ENCODE data around the gene DOHH. TPM values are rescaled to one million over a fixed set of nuclear protein-coding genes. Genes with fewer than 3 reads are reported as not detected.
"Not testable (repeated sequence)": the region's sequence is repeated elsewhere in the genome, so short reads cannot be mapped to it uniquely, and the experiment has no call there.

The DOHH gene
- total RNA-seq, 2 experiments from 2014 or later = 17.2 to 18.3 TPM

- no peaks in the 10 kb centered on the region for H3K4me1 Mint-ChIP-seq
- no peak for DNase-seq
- no peak overlapping the region for H3K4me3 Mint-ChIP-seq
- H3K27ac Mint-ChIP-seq = peak overlapping the region; percentile 60
- peaks cover 10% of the 10 kb centered on the region for H3K36me3 Mint-ChIP-seq
- no peaks in the 10 kb centered on the region for H3K27me3 Mint-ChIP-seq
- no peaks in the 10 kb centered on the region for H3K9me3 Mint-ChIP-seq
These were observed 37.2 kb upstream of the DOHH start for GRCh38 chr19:3537438-3538240.

- Mint-ChIP-seq H3K4me3 (no peak overlapping the region), H3K9me3 (no peaks in the 10 kb centered on the region), H3K36me3 (peaks cover 12% of the 10 kb centered on the region), H3K27me3 (no peaks in the 10 kb centered on the region), H3K4me1 (no peaks in the 10 kb centered on the region), H3K27ac (no peak overlapping the region)
- DNase-seq = no peak
These were observed 36.6 kb upstream of the DOHH start for GRCh38 chr19:3537101-3537437.

GRCh38 chr19:3536429-3537100 lies 36.1 kb upstream of the DOHH start:
- H3K4me3 Mint-ChIP-seq = no peak overlapping the region
- H3K36me3 Mint-ChIP-seq = peaks cover 12% of the 10 kb centered on the region
- no peak overlapping the region for H3K27ac Mint-ChIP-seq
- no peaks in the 10 kb centered on the region for H3K4me1 Mint-ChIP-seq
- H3K9me3 Mint-ChIP-seq = no peaks in the 10 kb centered on the region
- no peaks in the 10 kb centered on the region for H3K27me3 Mint-ChIP-seq
- no peak for DNase-seq

GRCh38 chr19:3535981-3536380 lies 35.5 kb upstream of the DOHH start:
- H3K9me3 Mint-ChIP-seq = no peaks in the 10 kb centered on the region
- no peaks in the 10 kb centered on the region for H3K4me1 Mint-ChIP-seq
- H3K27me3 Mint-ChIP-seq = no peaks in the 10 kb centered on the region
- no peak overlapping the region for H3K4me3 Mint-ChIP-seq
- no peak for DNase-seq
- H3K27ac Mint-ChIP-seq = no peak overlapping the region
- peaks cover 16% of the 10 kb centered on the region for H3K36me3 Mint-ChIP-seq

- no peaks in the 10 kb centered on the region for H3K9me3 Mint-ChIP-seq
- H3K27ac Mint-ChIP-seq = no peak overlapping the region
- no peaks in the 10 kb centered on the region for H3K4me1 Mint-ChIP-seq
- peaks cover 16% of the 10 kb centered on the region for H3K36me3 Mint-ChIP-seq
- H3K27me3 Mint-ChIP-seq = no peaks in the 10 kb centered on the region
- no peak for DNase-seq
- no peak overlapping the region for H3K4me3 Mint-ChIP-seq
These were observed 35.1 kb upstream of the DOHH start for GRCh38 chr19:3535563-3535965.

- DNase-seq = no peak
- Mint-ChIP-seq H3K4me1 (no peaks in the 10 kb centered on the region), H3K27me3 (no peaks in the 10 kb centered on the region), H3K4me3 (no peak overlapping the region), H3K27ac (no peak overlapping the region), H3K36me3 (peaks cover 16% of the 10 kb centered on the region), H3K9me3 (no peaks in the 10 kb centered on the region)
These were observed 34.7 kb upstream of the DOHH start for GRCh38 chr19:3535235-3535535.

- Mint-ChIP-seq H3K27ac (peak overlapping the region; percentile 3), H3K9me3 (no peaks in the 10 kb centered on the region), H3K4me1 (no peaks in the 10 kb centered on the region), H3K4me3 (no peak overlapping the region), H3K27me3 (no peaks in the 10 kb centered on the region), H3K36me3 (peaks cover 12% of the 10 kb centered on the region)
- DNase-seq = no peak
These were observed 34.1 kb upstream of the DOHH start for GRCh38 chr19:3534375-3535234.

GRCh38 chr19:3533563-3534216 lies 33.2 kb upstream of the DOHH start:
- Mint-ChIP-seq H3K9me3 (no peaks in the 10 kb centered on the region), H3K27me3 (no peaks in the 10 kb centered on the region), H3K4me3 (no peak overlapping the region), H3K4me1 (no peaks in the 10 kb centered on the region), H3K36me3 (peaks cover 8% of the 10 kb centered on the region), H3K27ac (no peak overlapping the region)
- no peak for DNase-seq

- no peak overlapping the region for H3K4me3 Mint-ChIP-seq
- H3K4me1 Mint-ChIP-seq = no peaks in the 10 kb centered on the region
- DNase-seq = no peak
- no peak overlapping the region for H3K27ac Mint-ChIP-seq
- H3K27me3 Mint-ChIP-seq = no peaks in the 10 kb centered on the region
- H3K36me3 Mint-ChIP-seq = peaks cover 8% of the 10 kb centered on the region
- H3K9me3 Mint-ChIP-seq = no peaks in the 10 kb centered on the region
These were observed 32.6 kb upstream of the DOHH start for GRCh38 chr19:3533033-3533432.

GRCh38 chr19:3532154-3532786 lies 31.8 kb upstream of the DOHH start:
- DNase-seq = no peak
- H3K4me3 Mint-ChIP-seq = no peak overlapping the region
- H3K4me1 Mint-ChIP-seq = no peaks in the 10 kb centered on the region
- peaks cover 6% of the 10 kb centered on the region for H3K36me3 Mint-ChIP-seq
- no peaks in the 10 kb centered on the region for H3K27me3 Mint-ChIP-seq
- no peak overlapping the region for H3K27ac Mint-ChIP-seq
- H3K9me3 Mint-ChIP-seq = no peaks in the 10 kb centered on the region

- H3K27ac Mint-ChIP-seq = no peak overlapping the region
These were observed 31.2 kb upstream of the DOHH start for GRCh38 chr19:3531716-3532115.

GRCh38 chr19:3530389-3530788 lies 29.9 kb upstream of the DOHH start:
- peaks cover 8% of the 10 kb centered on the region for H3K36me3 Mint-ChIP-seq
- no peaks in the 10 kb centered on the region for H3K27me3 Mint-ChIP-seq
- no peaks in the 10 kb centered on the region for H3K9me3 Mint-ChIP-seq
- no peak overlapping the region for H3K27ac Mint-ChIP-seq
- H3K4me1 Mint-ChIP-seq = no peaks in the 10 kb centered on the region
- no peak for DNase-seq
- H3K4me3 Mint-ChIP-seq = no peak overlapping the region

More at GRCh38 chr19:3531716-3532115, 31.2 kb upstream of the DOHH start:
- no peak for DNase-seq
- Mint-ChIP-seq H3K4me3 (no peak overlapping the region), H3K9me3 (no peaks in the 10 kb centered on the region), H3K4me1 (no peaks in the 10 kb centered on the region), H3K27me3 (no peaks in the 10 kb centered on the region), H3K36me3 (peaks cover 8% of the 10 kb centered on the region)

GRCh38 chr19:3529299-3529698 lies 28.8 kb upstream of the DOHH start:
- H3K4me1 Mint-ChIP-seq, H3K27ac Mint-ChIP-seq: not testable (repeated sequence)

GRCh38 chr19:3528539-3529211 lies 28.2 kb upstream of the DOHH start:
- H3K4me1 Mint-ChIP-seq = no peaks in the 10 kb centered on the region
- no peak overlapping the region for H3K4me3 Mint-ChIP-seq
- no peaks in the 10 kb centered on the region for H3K27me3 Mint-ChIP-seq
- H3K36me3 Mint-ChIP-seq = peaks cover 8% of the 10 kb centered on the region
- no peak overlapping the region for H3K27ac Mint-ChIP-seq
- DNase-seq = no peak
- H3K9me3 Mint-ChIP-seq = no peaks in the 10 kb centered on the region

More at GRCh38 chr19:3529299-3529698, 28.8 kb upstream of the DOHH start:
- H3K36me3 Mint-ChIP-seq, H3K4me3 Mint-ChIP-seq, DNase-seq, H3K27me3 Mint-ChIP-seq, H3K9me3 Mint-ChIP-seq: not testable (repeated sequence)

Measured in activated naive CD8-positive, alpha-beta T cell treated with anti-CD3 and anti-CD28 coated beads for 36 hours (primary cell).